ENCODE measurements around the gene SS18L1. TPM values are rescaled to one million over a fixed set of nuclear protein-coding genes. Genes with fewer than 3 reads are reported as not detected.

SS18L1 gene
- total RNA-seq, 1 experiment from 2014 or later = 34.1 TPM

DNA sequence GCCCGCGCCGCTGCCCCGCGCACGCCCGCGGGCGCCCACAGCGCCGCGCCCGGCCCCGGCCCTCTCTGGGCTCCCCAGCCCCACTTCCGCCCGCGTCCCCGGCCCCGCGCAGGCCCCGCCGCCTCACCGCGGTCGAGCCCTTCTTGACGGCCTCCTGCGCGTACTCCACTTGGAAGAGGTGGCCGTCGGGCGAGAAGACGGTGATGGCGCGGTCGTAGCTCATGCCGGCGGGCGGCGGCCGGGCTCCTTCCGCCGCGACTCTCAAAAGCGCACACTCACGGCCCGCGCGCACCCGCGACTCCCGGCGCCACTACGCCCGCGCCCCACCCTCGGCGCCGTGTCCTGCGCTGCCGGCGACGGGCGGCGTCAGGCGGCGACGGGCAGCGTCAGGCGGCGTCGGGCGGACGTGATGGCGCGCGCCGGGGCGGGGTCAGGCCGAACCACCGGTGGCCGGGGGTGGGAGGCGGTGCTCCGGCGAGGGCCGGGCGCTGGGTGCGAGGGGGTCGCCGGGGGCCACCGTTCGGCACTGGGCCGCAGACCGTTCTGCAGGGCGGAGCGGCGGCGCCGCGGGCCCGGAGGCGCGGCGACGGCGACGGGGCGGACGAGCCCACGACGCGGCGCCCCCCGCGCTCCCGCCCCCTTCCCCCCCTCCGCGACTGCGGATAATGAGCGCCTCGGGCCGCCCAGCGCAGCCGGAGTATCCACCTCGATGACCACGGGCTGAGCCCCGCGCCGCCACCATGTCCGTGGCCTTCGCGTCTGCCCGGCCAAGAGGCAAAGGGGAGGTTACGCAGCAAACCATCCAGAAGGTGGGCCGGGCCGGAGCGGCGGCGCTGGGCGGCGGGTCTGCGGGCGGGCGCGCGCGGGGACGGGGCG lies at the start of gene SS18L1, which contains the start of gene PSMA7 (continued):
- TF ChIP-seq, protein P1, sequence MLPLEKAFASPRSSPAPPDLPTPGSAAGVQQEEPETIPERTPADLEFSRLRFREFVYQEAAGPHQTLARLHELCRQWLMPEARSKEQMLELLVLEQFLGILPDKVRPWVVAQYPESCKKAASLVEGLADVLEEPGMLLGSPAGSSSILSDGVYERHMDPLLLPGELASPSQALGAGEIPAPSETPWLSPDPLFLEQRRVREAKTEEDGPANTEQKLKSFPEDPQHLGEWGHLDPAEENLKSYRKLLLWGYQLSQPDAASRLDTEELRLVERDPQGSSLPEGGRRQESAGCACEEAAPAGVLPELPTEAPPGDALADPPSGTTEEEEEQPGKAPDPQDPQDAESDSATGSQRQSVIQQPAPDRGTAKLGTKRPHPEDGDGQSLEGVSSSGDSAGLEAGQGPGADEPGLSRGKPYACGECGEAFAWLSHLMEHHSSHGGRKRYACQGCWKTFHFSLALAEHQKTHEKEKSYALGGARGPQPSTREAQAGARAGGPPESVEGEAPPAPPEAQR (CRISPR knock-in tag; IDR thresholded peaks at IDR 0.05) = no peak
- TF ChIP-seq, protein P2, sequence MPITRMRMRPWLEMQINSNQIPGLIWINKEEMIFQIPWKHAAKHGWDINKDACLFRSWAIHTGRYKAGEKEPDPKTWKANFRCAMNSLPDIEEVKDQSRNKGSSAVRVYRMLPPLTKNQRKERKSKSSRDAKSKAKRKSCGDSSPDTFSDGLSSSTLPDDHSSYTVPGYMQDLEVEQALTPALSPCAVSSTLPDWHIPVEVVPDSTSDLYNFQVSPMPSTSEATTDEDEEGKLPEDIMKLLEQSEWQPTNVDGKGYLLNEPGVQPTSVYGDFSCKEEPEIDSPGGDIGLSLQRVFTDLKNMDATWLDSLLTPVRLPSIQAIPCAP (CRISPR knock-in tag; IDR thresholded peaks at IDR 0.05) = no peak
- TF ChIP-seq, protein P3, sequence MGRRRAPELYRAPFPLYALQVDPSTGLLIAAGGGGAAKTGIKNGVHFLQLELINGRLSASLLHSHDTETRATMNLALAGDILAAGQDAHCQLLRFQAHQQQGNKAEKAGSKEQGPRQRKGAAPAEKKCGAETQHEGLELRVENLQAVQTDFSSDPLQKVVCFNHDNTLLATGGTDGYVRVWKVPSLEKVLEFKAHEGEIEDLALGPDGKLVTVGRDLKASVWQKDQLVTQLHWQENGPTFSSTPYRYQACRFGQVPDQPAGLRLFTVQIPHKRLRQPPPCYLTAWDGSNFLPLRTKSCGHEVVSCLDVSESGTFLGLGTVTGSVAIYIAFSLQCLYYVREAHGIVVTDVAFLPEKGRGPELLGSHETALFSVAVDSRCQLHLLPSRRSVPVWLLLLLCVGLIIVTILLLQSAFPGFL (CRISPR knock-in tag; IDR thresholded peaks at IDR 0.05; ENCODE audit: borderline replicate concordance) = no peak
- TF ChIP-seq FOXK1 (CRISPR knock-in tag; IDR thresholded peaks at IDR 0.05) (peak; percentile 76), EMX1 (CRISPR knock-in tag; IDR thresholded peaks at IDR 0.05) (no peak), IRF2 (CRISPR knock-in tag; IDR thresholded peaks at IDR 0.05; ENCODE audit: borderline replicate concordance, low read depth) (no peak), TEAD4 (CRISPR knock-in tag; IDR thresholded peaks at IDR 0.05) (no peak), NFYB (CRISPR knock-in tag; conservative IDR thresholded peaks at IDR 0.05; ENCODE audit: low read depth) (peak; percentile 37; the same call in 1 of the 2 replicates), JUN (CRISPR knock-in tag; IDR thresholded peaks at IDR 0.05) (0 out of 2 replicates have a peak, but pooled peaks have one; percentile 64), ZNF263 (CRISPR knock-in tag; IDR thresholded peaks at IDR 0.05; ENCODE audit: low read depth) (no peak), FOXP1 (CRISPR knock-in tag; IDR thresholded peaks at IDR 0.05; ENCODE audit: borderline replicate concordance) (peak; percentile 30; the same call in 1 of the 2 replicates), GABPB1 (CRISPR knock-in tag; IDR thresholded peaks at IDR 0.05) (peak; percentile 67; the same call in 1 of the 2 replicates), SMAD3 (CRISPR knock-in tag; IDR thresholded peaks at IDR 0.05; ENCODE audit: borderline replicate concordance) (no peak), TP53 (CRISPR knock-in tag; IDR thresholded peaks at IDR 0.05) (0 out of 2 replicates have a peak, but pooled peaks have one; percentile 36), ELF4 (CRISPR knock-in tag; IDR thresholded peaks at IDR 0.05; ENCODE audit: low read depth) (no peak), JAZF1 (CRISPR knock-in tag; IDR thresholded peaks at IDR 0.05) (no peak)
- TF ChIP-seq, protein P4, sequence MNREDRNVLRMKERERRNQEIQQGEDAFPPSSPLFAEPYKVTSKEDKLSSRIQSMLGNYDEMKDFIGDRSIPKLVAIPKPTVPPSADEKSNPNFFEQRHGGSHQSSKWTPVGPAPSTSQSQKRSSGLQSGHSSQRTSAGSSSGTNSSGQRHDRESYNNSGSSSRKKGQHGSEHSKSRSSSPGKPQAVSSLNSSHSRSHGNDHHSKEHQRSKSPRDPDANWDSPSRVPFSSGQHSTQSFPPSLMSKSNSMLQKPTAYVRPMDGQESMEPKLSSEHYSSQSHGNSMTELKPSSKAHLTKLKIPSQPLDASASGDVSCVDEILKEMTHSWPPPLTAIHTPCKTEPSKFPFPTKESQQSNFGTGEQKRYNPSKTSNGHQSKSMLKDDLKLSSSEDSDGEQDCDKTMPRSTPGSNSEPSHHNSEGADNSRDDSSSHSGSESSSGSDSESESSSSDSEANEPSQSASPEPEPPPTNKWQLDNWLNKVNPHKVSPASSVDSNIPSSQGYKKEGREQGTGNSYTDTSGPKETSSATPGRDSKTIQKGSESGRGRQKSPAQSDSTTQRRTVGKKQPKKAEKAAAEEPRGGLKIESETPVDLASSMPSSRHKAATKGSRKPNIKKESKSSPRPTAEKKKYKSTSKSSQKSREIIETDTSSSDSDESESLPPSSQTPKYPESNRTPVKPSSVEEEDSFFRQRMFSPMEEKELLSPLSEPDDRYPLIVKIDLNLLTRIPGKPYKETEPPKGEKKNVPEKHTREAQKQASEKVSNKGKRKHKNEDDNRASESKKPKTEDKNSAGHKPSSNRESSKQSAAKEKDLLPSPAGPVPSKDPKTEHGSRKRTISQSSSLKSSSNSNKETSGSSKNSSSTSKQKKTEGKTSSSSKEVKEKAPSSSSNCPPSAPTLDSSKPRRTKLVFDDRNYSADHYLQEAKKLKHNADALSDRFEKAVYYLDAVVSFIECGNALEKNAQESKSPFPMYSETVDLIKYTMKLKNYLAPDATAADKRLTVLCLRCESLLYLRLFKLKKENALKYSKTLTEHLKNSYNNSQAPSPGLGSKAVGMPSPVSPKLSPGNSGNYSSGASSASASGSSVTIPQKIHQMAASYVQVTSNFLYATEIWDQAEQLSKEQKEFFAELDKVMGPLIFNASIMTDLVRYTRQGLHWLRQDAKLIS (CRISPR knock-in tag; IDR thresholded peaks at IDR 0.05; ENCODE audit: borderline replicate concordance) = no peak
- TF ChIP-seq, protein P5, sequence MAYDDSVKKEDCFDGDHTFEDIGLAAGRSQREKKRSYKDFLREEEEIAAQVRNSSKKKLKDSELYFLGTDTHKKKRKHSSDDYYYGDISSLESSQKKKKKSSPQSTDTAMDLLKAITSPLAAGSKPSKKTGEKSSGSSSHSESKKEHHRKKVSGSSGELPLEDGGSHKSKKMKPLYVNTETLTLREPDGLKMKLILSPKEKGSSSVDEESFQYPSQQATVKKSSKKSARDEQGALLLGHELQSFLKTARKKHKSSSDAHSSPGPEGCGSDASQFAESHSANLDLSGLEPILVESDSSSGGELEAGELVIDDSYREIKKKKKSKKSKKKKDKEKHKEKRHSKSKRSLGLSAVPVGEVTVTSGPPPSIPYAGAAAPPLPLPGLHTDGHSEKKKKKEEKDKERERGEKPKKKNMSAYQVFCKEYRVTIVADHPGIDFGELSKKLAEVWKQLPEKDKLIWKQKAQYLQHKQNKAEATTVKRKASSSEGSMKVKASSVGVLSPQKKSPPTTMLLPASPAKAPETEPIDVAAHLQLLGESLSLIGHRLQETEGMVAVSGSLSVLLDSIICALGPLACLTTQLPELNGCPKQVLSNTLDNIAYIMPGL (CRISPR knock-in tag; IDR thresholded peaks at IDR 0.05) = peak; percentile 56; the same call in 1 of the 2 replicates

Measured in WTC11 (cell line).